ENCODE results near the gene PIGK. TPM values are rescaled to one million over a fixed set of nuclear protein-coding genes. Genes with fewer than 3 reads are reported as not detected.

Gene PIGK
- polyA plus RNA-seq (2013): 22.6 and 23.0 TPM in 2 replicates

DNA sequence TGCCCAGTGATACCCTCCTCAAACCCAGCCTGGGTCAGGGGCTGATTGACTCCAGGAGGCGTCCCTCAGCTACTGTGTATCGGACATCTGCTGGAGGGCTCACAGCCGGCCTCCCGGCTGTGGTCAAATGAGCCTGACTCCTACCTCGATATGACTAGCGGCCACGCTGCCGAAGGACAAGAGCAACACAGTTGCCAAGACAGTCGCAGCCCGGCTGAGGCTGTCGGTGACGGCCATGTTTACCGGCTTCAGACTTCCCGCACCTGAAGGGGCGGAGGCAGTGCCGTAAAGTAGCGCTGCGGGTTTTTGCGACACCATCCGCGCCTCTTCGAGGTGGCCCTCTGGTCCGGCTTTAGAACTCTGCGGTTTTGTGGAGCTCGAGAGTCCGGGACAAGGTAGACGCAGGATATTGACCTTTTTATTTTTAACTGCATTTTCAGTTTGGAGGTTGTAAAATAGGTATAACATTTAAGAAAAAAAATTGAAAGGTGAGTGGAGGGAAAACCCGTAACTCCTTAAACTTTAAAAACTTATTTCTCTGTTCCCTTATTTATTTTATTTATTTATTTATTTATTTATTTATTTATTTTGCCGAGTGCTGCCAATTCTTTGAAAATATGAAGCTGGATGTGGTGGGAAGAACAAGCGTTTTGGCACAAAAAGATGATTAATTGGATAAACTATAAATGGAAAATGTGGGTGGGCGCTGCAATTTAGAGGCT lies at the start of gene PIGK:
Gene PIGK (minus strand): TSS at position 265 of the 722 bp plus-strand sequence. CDS start 28 bp downstream, at position 237.
- H4K8ac ChIP-seq (ENCODE audit: low read depth, low read length): peak within 1 kb of the TSS; percentile 99
- no peak within 1 kb of the TSS for H2BK12ac ChIP-seq (ENCODE audit: low read length)
- peak within 1 kb of the TSS; percentile 73 for H3K4ac ChIP-seq (ENCODE audit: low read depth, low read length)
- WGBS (ENCODE audit: extremely low coverage, insufficient coverage, insufficient read length): no CpG with 5 or more reads among the region's 31 CpGs
- no peak within 1 kb of the TSS for H3K23ac ChIP-seq (ENCODE audit: low read length)
- H2AFZ ChIP-seq (ENCODE audit: insufficient read depth, low read length, poor library complexity): peak within 1 kb of the TSS; percentile 97
- DNase-seq: peak; percentile 94 to 97
- peaks cover 0 to 3% of the 10 kb centered on the region in 2 experiments for H3K36me3 ChIP-seq (ENCODE audit: control insufficient read depth in 1 of 2, insufficient read depth in 2 of 2, low read length in 2 of 2)
- peak within 1 kb of the TSS; percentile 65 for H3K9ac ChIP-seq (ENCODE audit: low read length)
- H3K14ac ChIP-seq (ENCODE audit: low read length): peak within 1 kb of the TSS; percentile 98
- peaks cover 3% of the 10 kb centered on the region for H3K9me3 ChIP-seq (ENCODE audit: insufficient read depth, low read depth, low read length)
- H4K12ac ChIP-seq (ENCODE audit: low read depth, low read length): peak within 1 kb of the TSS; percentile 95
- H3K27me3 ChIP-seq (ENCODE audit: insufficient read depth, low read length): no peaks in the 10 kb centered on the region
- peak within 1 kb of the TSS; percentile 83 for H4K91ac ChIP-seq (ENCODE audit: low read depth, low read length)
- H3K79me1 ChIP-seq (ENCODE audit: low read length): peaks cover 3% of the 10 kb centered on the region
- H3K4me1 ChIP-seq (ENCODE audit: control insufficient read depth in 1 of 2, insufficient read depth in 2 of 2, low read length in 2 of 2): no peaks in the 10 kb centered on the region
- peak within 1 kb of the TSS; percentile 66 for H3K27ac ChIP-seq (ENCODE audit: low read depth, low read length)
- peak within 1 kb of the TSS; percentile 74 for H2BK5ac ChIP-seq (ENCODE audit: low read depth, low read length, poor library complexity)
- H3K18ac ChIP-seq (ENCODE audit: low read length): peak within 1 kb of the TSS; percentile 98
- no peak within 1 kb of the TSS for H2AK5ac ChIP-seq (ENCODE audit: low read length)
- peaks cover 4% of the 10 kb centered on the region for H3K79me2 ChIP-seq (ENCODE audit: control insufficient read depth, insufficient read depth, low read length, poor library complexity)
- peak within 1 kb of the TSS; percentile 78 for H3K4me3 ChIP-seq (ENCODE audit: low read depth, low read length)
- peak within 1 kb of the TSS; percentile 75 for H2BK120ac ChIP-seq (ENCODE audit: insufficient read depth, low read length, poor library complexity)
- peak within 1 kb of the TSS; percentile 68 for H3K4me2 ChIP-seq (ENCODE audit: low read length)

DNA sequence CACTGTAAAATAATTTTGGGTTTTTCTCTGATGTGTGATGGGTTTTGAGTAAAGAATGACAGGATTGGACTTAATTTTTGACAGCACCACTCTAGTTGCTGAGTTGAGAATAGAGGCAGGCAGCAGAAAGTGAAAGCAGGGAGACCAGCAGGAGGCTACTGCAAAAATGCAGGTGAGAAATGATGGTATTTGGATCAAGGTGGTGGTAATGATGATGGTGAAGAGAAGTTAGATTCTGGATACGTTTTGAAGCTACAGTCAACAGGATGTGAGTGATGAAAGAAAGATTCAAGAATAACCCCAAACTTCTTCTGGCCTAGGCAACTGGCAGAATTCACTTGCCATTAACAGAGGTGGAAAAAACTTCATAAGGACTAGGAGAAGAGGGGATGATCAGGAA lies 47.8 kb upstream of the PIGK start:
- no peak overlapping the region for H3K27ac ChIP-seq (ENCODE audit: low read depth, low read length)
- no peak overlapping the region for H2BK12ac ChIP-seq (ENCODE audit: low read length)
- no peak overlapping the region for H2AFZ ChIP-seq (ENCODE audit: insufficient read depth, low read length, poor library complexity)
- no peak overlapping the region for H3K9ac ChIP-seq (ENCODE audit: low read length)
- no peak overlapping the region for H2BK5ac ChIP-seq (ENCODE audit: low read depth, low read length, poor library complexity)
- no peaks in the 10 kb centered on the region for H3K4me1 ChIP-seq (ENCODE audit: control insufficient read depth in 1 of 2, insufficient read depth in 2 of 2, low read length in 2 of 2)
- H3K4ac ChIP-seq (ENCODE audit: low read depth, low read length): no peak overlapping the region
- no peaks in the 10 kb centered on the region for H3K27me3 ChIP-seq (ENCODE audit: insufficient read depth, low read length)
- H4K12ac ChIP-seq (ENCODE audit: low read depth, low read length): no peak overlapping the region
- H4K8ac ChIP-seq (ENCODE audit: low read depth, low read length): no peak overlapping the region
- no peak overlapping the region for H2BK120ac ChIP-seq (ENCODE audit: insufficient read depth, low read length, poor library complexity)
- H4K91ac ChIP-seq (ENCODE audit: low read depth, low read length): no peak overlapping the region
- H3K4me2 ChIP-seq (ENCODE audit: low read length): no peak overlapping the region
- WGBS (ENCODE audit: extremely low coverage, insufficient coverage, insufficient read length): no CpG with 5 or more reads among the region's 1 CpG
- no peaks in the 10 kb centered on the region for H3K79me1 ChIP-seq (ENCODE audit: low read length)
- H3K14ac ChIP-seq (ENCODE audit: low read length): no peak overlapping the region
- H2AK5ac ChIP-seq (ENCODE audit: low read length): no peak overlapping the region
- no peaks in the 10 kb centered on the region for H3K9me3 ChIP-seq (ENCODE audit: insufficient read depth, low read depth, low read length)
- DNase-seq: no peak
- no peak overlapping the region for H3K4me3 ChIP-seq (ENCODE audit: low read depth, low read length)
- H3K36me3 ChIP-seq (ENCODE audit: control insufficient read depth in 1 of 2, insufficient read depth in 2 of 2, low read length in 2 of 2): no peaks in the 10 kb centered on the region
- no peak overlapping the region for H3K23ac ChIP-seq (ENCODE audit: low read length)
- H3K18ac ChIP-seq (ENCODE audit: low read length): no peak overlapping the region
- H3K79me2 ChIP-seq (ENCODE audit: control insufficient read depth, insufficient read depth, low read length, poor library complexity): no peaks in the 10 kb centered on the region

DNA sequence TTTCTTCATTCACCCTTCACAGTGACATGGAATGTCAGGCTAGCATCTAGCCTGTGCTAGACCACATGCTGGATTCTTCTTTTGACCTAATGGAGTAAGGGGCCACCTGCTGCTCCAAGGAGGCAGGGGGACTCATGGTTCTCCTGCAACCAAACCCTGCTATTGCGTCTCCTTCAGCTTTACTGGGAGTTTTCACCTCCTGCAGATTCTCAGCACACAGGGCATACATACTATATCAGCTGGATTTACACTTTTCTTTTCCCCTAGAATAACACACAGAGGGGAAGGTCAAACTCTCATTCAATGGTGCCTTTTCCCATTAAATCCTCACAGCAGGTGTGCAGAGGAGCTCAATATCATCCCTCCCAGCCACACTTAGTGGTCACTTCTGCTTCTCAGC lies 46.0 kb upstream of the PIGK start:
- no peaks in the 10 kb centered on the region for H3K4me1 ChIP-seq (ENCODE audit: control insufficient read depth in 1 of 2, insufficient read depth in 2 of 2, low read length in 2 of 2)
- no peaks in the 10 kb centered on the region for H3K36me3 ChIP-seq (ENCODE audit: control insufficient read depth in 1 of 2, insufficient read depth in 2 of 2, low read length in 2 of 2)
- H3K18ac ChIP-seq (ENCODE audit: low read length): no peak overlapping the region
- no peak overlapping the region for H3K14ac ChIP-seq (ENCODE audit: low read length)
- no peak overlapping the region for H2BK12ac ChIP-seq (ENCODE audit: low read length)
- no peaks in the 10 kb centered on the region for H3K79me2 ChIP-seq (ENCODE audit: control insufficient read depth, insufficient read depth, low read length, poor library complexity)
- H3K9ac ChIP-seq (ENCODE audit: low read length): no peak overlapping the region
- WGBS (ENCODE audit: extremely low coverage, insufficient coverage, insufficient read length): no CpG with 5 or more reads among the region's 1 CpG
- no peak for DNase-seq
- H2AFZ ChIP-seq (ENCODE audit: insufficient read depth, low read length, poor library complexity): no peak overlapping the region
- no peak overlapping the region for H4K12ac ChIP-seq (ENCODE audit: low read depth, low read length)
- H3K4ac ChIP-seq (ENCODE audit: low read depth, low read length): no peak overlapping the region
- H4K91ac ChIP-seq (ENCODE audit: low read depth, low read length): no peak overlapping the region
- H3K4me2 ChIP-seq (ENCODE audit: low read length): no peak overlapping the region
- H2BK5ac ChIP-seq (ENCODE audit: low read depth, low read length, poor library complexity): no peak overlapping the region
- no peaks in the 10 kb centered on the region for H3K79me1 ChIP-seq (ENCODE audit: low read length)
- no peak overlapping the region for H3K27ac ChIP-seq (ENCODE audit: low read depth, low read length)
- H4K8ac ChIP-seq (ENCODE audit: low read depth, low read length): no peak overlapping the region
- H2BK120ac ChIP-seq (ENCODE audit: insufficient read depth, low read length, poor library complexity): no peak overlapping the region
- no peaks in the 10 kb centered on the region for H3K9me3 ChIP-seq (ENCODE audit: insufficient read depth, low read depth, low read length)
- no peaks in the 10 kb centered on the region for H3K27me3 ChIP-seq (ENCODE audit: insufficient read depth, low read length)
- H3K23ac ChIP-seq (ENCODE audit: low read length): no peak overlapping the region
- H2AK5ac ChIP-seq (ENCODE audit: low read length): no peak overlapping the region
- no peak overlapping the region for H3K4me3 ChIP-seq (ENCODE audit: low read depth, low read length)

DNA sequence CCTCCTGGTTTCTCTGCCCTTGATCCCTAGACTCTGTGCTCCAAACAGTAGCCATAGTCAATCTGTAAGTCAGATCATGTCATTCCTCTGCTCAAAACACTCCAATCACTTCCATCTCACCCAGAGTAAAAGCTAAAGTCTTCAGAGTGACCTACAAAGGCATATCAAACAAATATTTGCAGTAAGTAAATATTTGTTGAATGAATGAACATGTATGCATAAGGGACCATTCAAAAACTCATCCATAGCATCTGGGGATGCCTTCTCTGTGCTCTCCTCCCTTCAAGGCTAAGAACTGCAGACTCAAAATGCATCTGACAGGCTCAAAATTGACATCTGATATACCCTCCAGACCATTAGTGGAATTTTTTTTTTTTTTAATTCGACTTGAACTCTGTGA lies 44.5 kb upstream of the PIGK start:
- no peaks in the 10 kb centered on the region for H3K36me3 ChIP-seq (ENCODE audit: control insufficient read depth in 1 of 2, insufficient read depth in 2 of 2, low read length in 2 of 2)
- no peaks in the 10 kb centered on the region for H3K9me3 ChIP-seq (ENCODE audit: insufficient read depth, low read depth, low read length)
- no peak overlapping the region for H4K8ac ChIP-seq (ENCODE audit: low read depth, low read length)
- H3K4ac ChIP-seq (ENCODE audit: low read depth, low read length): no peak overlapping the region
- H3K14ac ChIP-seq (ENCODE audit: low read length): no peak overlapping the region
- H4K91ac ChIP-seq (ENCODE audit: low read depth, low read length): no peak overlapping the region
- H2AK5ac ChIP-seq (ENCODE audit: low read length): no peak overlapping the region
- H3K4me2 ChIP-seq (ENCODE audit: low read length): no peak overlapping the region
- no peak overlapping the region for H2AFZ ChIP-seq (ENCODE audit: insufficient read depth, low read length, poor library complexity)
- H2BK12ac ChIP-seq (ENCODE audit: low read length): no peak overlapping the region
- no peaks in the 10 kb centered on the region for H3K27me3 ChIP-seq (ENCODE audit: insufficient read depth, low read length)
- H3K4me3 ChIP-seq (ENCODE audit: low read depth, low read length): no peak overlapping the region
- no peak overlapping the region for H4K12ac ChIP-seq (ENCODE audit: low read depth, low read length)
- H3K4me1 ChIP-seq (ENCODE audit: control insufficient read depth in 1 of 2, insufficient read depth in 2 of 2, low read length in 2 of 2): no peaks in the 10 kb centered on the region
- no peak overlapping the region for H3K27ac ChIP-seq (ENCODE audit: low read depth, low read length)
- no peak overlapping the region for H3K9ac ChIP-seq (ENCODE audit: low read length)
- no peak overlapping the region for H3K18ac ChIP-seq (ENCODE audit: low read length)
- H3K79me2 ChIP-seq (ENCODE audit: control insufficient read depth, insufficient read depth, low read length, poor library complexity): no peaks in the 10 kb centered on the region
- no peak for DNase-seq
- no peak overlapping the region for H2BK120ac ChIP-seq (ENCODE audit: insufficient read depth, low read length, poor library complexity)
- no peak overlapping the region for H3K23ac ChIP-seq (ENCODE audit: low read length)
- no peak overlapping the region for H2BK5ac ChIP-seq (ENCODE audit: low read depth, low read length, poor library complexity)
- no CpG with 5 or more reads among the region's 1 CpG for WGBS (ENCODE audit: extremely low coverage, insufficient coverage, insufficient read length)
- H3K79me1 ChIP-seq (ENCODE audit: low read length): no peaks in the 10 kb centered on the region

Measured in trophoblast cell (in vitro differentiated cells and primary cell).